ENCODE data around the gene EDN1.

Gene EDN1

GRCh38 chr6:12325872-12326271 is 35.7 kb downstream of the EDN1 start:
- H3K4me1 ChIP-seq (ENCODE audit: low read length), result peaks cover under 1% of the 10 kb centered on the region
- H3K9ac ChIP-seq (ENCODE audit: low read length), result no peak overlapping the region
- no peaks in the 10 kb centered on the region for H3K9me3 ChIP-seq (replicated peaks; ENCODE audit: insufficient read depth, low read length)
- H3K27me3 ChIP-seq (replicated peaks; ENCODE audit: insufficient read depth, low read length), result no peaks in the 10 kb centered on the region
- no peak overlapping the region for H3K27ac ChIP-seq (ENCODE audit: low read length)
- H3F3A ChIP-seq (ENCODE audit: insufficient read depth, low read length), result no peaks in the 10 kb centered on the region
- no peaks in the 10 kb centered on the region for H3K36me3 ChIP-seq (replicated peaks; ENCODE audit: insufficient read depth, low read length)
- H3K9me2 ChIP-seq (replicated peaks; ENCODE audit: insufficient read depth, low read length), result no peaks in the 10 kb centered on the region
- DNase-seq, result no peak
- H4K20me1 ChIP-seq (ENCODE audit: insufficient read depth, low read length), result no peaks in the 10 kb centered on the region
- no peak overlapping the region for H2AFZ ChIP-seq (ENCODE audit: low read length)
- TF ChIP-seq CTCF (IDR thresholded peaks at IDR 0.05; ENCODE audit: low read length) (no peak), EZH2phosphoT487 (IDR thresholded peaks at IDR 0.05; ENCODE audit: low read length) (no peak), EZH2 (optimal IDR thresholded peaks at IDR 0.05; ENCODE audit: low read depth, low read length) (no peak)
- H3K4me3 ChIP-seq (ENCODE audit: low read length), result no peak overlapping the region
- no peaks in the 10 kb centered on the region for H3K79me2 ChIP-seq (ENCODE audit: low read length)
- no peak overlapping the region for H3K4me2 ChIP-seq (ENCODE audit: low read depth, low read length)

- Histone ChIP-seq H3K4me3 (ENCODE audit: low read length) (no peak overlapping the region), H3F3A (ENCODE audit: insufficient read depth, low read length) (no peaks in the 10 kb centered on the region), H3K36me3 (replicated peaks; ENCODE audit: insufficient read depth, low read length) (no peaks in the 10 kb centered on the region), H3K4me1 (ENCODE audit: low read length) (no peaks in the 10 kb centered on the region), H3K79me2 (ENCODE audit: low read length) (no peaks in the 10 kb centered on the region), H3K9me2 (replicated peaks; ENCODE audit: insufficient read depth, low read length) (no peaks in the 10 kb centered on the region), H3K9ac (ENCODE audit: low read length) (no peak overlapping the region), H2AFZ (ENCODE audit: low read length) (no peak overlapping the region), H4K20me1 (ENCODE audit: insufficient read depth, low read length) (no peaks in the 10 kb centered on the region), H3K9me3 (replicated peaks; ENCODE audit: insufficient read depth, low read length) (no peaks in the 10 kb centered on the region), H3K4me2 (ENCODE audit: low read depth, low read length) (no peak overlapping the region), H3K27ac (ENCODE audit: low read length) (no peak overlapping the region), H3K27me3 (replicated peaks; ENCODE audit: insufficient read depth, low read length) (no peaks in the 10 kb centered on the region)
- TF ChIP-seq EZH2 (optimal IDR thresholded peaks at IDR 0.05; ENCODE audit: low read depth, low read length), result no peak
- no peak for TF ChIP-seq CTCF (IDR thresholded peaks at IDR 0.05; ENCODE audit: low read length)
- TF ChIP-seq EZH2phosphoT487 (IDR thresholded peaks at IDR 0.05; ENCODE audit: low read length), result no peak
- no peak for DNase-seq
Measured at GRCh38 chr6:12327391-12327790, 37.2 kb downstream of the EDN1 start.

- Histone ChIP-seq H3K79me2 (ENCODE audit: low read length) (no peaks in the 10 kb centered on the region), H3K9ac (ENCODE audit: low read length) (no peak overlapping the region), H3K4me1 (ENCODE audit: low read length) (no peaks in the 10 kb centered on the region), H3F3A (ENCODE audit: insufficient read depth, low read length) (no peaks in the 10 kb centered on the region), H3K4me2 (ENCODE audit: low read depth, low read length) (no peak overlapping the region), H3K9me3 (replicated peaks; ENCODE audit: insufficient read depth, low read length) (no peaks in the 10 kb centered on the region), H3K36me3 (replicated peaks; ENCODE audit: insufficient read depth, low read length) (no peaks in the 10 kb centered on the region), H3K4me3 (ENCODE audit: low read length) (no peak overlapping the region), H3K9me2 (replicated peaks; ENCODE audit: insufficient read depth, low read length) (no peaks in the 10 kb centered on the region), H4K20me1 (ENCODE audit: insufficient read depth, low read length) (no peaks in the 10 kb centered on the region), H3K27me3 (replicated peaks; ENCODE audit: insufficient read depth, low read length) (no peaks in the 10 kb centered on the region), H3K27ac (ENCODE audit: low read length) (no peak overlapping the region), H2AFZ (ENCODE audit: low read length) (no peak overlapping the region)
- TF ChIP-seq CTCF (IDR thresholded peaks at IDR 0.05; ENCODE audit: low read length) (no peak), EZH2phosphoT487 (IDR thresholded peaks at IDR 0.05; ENCODE audit: low read length) (no peak), EZH2 (optimal IDR thresholded peaks at IDR 0.05; ENCODE audit: low read depth, low read length) (no peak)
- no peak for DNase-seq
Measured at GRCh38 chr6:12327988-12328387, 37.8 kb downstream of the EDN1 start.
